H9 (cell line): Measurements from ENCODE around the gene LBHD2. TPM values are rescaled to one million over a fixed set of nuclear protein-coding genes. Genes with fewer than 3 reads are reported as not detected.

Experiments
- DNase-seq: peaks from one replicate; pipeline ENCODE4 v3.0.0-alpha.2; 2017
- H2AFZ ChIP-seq: one replicate; pipeline ENCODE4 v1.6.1; 2013; ENCODE audit warnings: mild to moderate bottlenecking, low read length, control low read depth, moderate library complexity
- H2AK5ac ChIP-seq: 2 replicates; pipeline ENCODE4 v1.6.1; 2013; ENCODE audit warnings: low read length, control low read depth, mixed read lengths; ENCODE audit not compliant: insufficient read length
- H2BK120ac ChIP-seq: one replicate; pipeline ENCODE4 v1.6.1; 2013; ENCODE audit warnings: low read depth, mild to moderate bottlenecking, low read length, control low read depth, inconsistent platforms; ENCODE audit not compliant: poor library complexity, severe bottlenecking
- H2BK12ac ChIP-seq: 2 replicates; pipeline ENCODE4 v1.6.1; 2013; ENCODE audit warnings: low read length, control low read depth, mixed read lengths, low read depth; ENCODE audit not compliant: insufficient read length
- H2BK15ac ChIP-seq: 2 replicates; pipeline ENCODE4 v1.6.1; 2013; ENCODE audit warnings: low read depth, low read length, control low read depth
- H2BK20ac ChIP-seq: one replicate; pipeline ENCODE4 v1.6.1; 2013; ENCODE audit warnings: low read depth, mild to moderate bottlenecking, low read length, control low read depth, inconsistent platforms; ENCODE audit not compliant: poor library complexity, severe bottlenecking
- H2BK5ac ChIP-seq: 2 replicates; pipeline ENCODE4 v1.6.1; 2013; ENCODE audit warnings: low read length, control low read depth, mixed read lengths; ENCODE audit not compliant: insufficient read length
- H3K14ac ChIP-seq: 2 replicates; pipeline ENCODE4 v1.6.1; 2013; ENCODE audit warnings: low read length, control low read depth; ENCODE audit not compliant: insufficient read depth
- H3K18ac ChIP-seq: 2 replicates; pipeline ENCODE4 v1.6.1; 2013; ENCODE audit warnings: low read depth, mild to moderate bottlenecking, mixed read lengths, low read length, control low read depth; ENCODE audit not compliant: insufficient read length
- H3K23ac ChIP-seq: 2 replicates; pipeline ENCODE4 v1.6.1; 2013; ENCODE audit warnings: low read length, control low read depth, mixed read lengths, low read depth; ENCODE audit not compliant: insufficient read length
- H3K23me2 ChIP-seq: 2 replicates; pipeline ENCODE4 v1.6.1; 2013; ENCODE audit warnings: low read depth, mild to moderate bottlenecking, mixed read lengths, low read length, control low read depth; ENCODE audit not compliant: insufficient read length, poor library complexity, severe bottlenecking
- H3K27ac ChIP-seq: 2 replicates; pipeline ENCODE4 v1.5.1; 2013; ENCODE audit warnings: low read length, control low read depth, mixed read lengths, low read depth; ENCODE audit not compliant: insufficient read length
- H3K27me3 ChIP-seq: 2 replicates; pipeline ENCODE4 v1.6.1; 2013; ENCODE audit warnings: low read length, control low read depth, inconsistent platforms; ENCODE audit not compliant: insufficient read depth
- H3K4ac ChIP-seq: 2 replicates; pipeline ENCODE4 v1.6.1; 2013; ENCODE audit warnings: low read depth, mild to moderate bottlenecking, control low read depth, inconsistent platforms, low read length, moderate library complexity
- H3K4me1 ChIP-seq: 2 replicates; pipeline ENCODE4 v1.6.1; 2013; ENCODE audit warnings: low read length, control low read depth, inconsistent platforms; ENCODE audit not compliant: insufficient read depth
- H3K4me2 ChIP-seq: 2 replicates; pipeline ENCODE4 v1.6.1; 2013; ENCODE audit warnings: low read length, control low read depth, mixed read lengths; ENCODE audit not compliant: insufficient read length, insufficient read depth
- H3K56ac ChIP-seq: 2 replicates; pipeline ENCODE4 v1.6.1; 2013; ENCODE audit warnings: low read depth, mild to moderate bottlenecking, mixed read lengths, low read length, control low read depth; ENCODE audit not compliant: insufficient read length
- H3K79me1 ChIP-seq: 2 replicates; pipeline ENCODE4 v1.6.1; 2013; ENCODE audit warnings: low read depth, mild to moderate bottlenecking, moderate library complexity, low read length, control low read depth, inconsistent platforms; ENCODE audit not compliant: insufficient read depth, poor library complexity, severe bottlenecking
- H3K79me2 ChIP-seq: 2 replicates; pipeline ENCODE4 v1.6.1; 2013; ENCODE audit warnings: low read length, control low read depth, inconsistent platforms; ENCODE audit not compliant: insufficient read depth
- H3K9ac ChIP-seq: 2 replicates; pipeline ENCODE4 v1.6.1; 2013; ENCODE audit warnings: low read length, control low read depth, mixed read lengths; ENCODE audit not compliant: insufficient read length; ENCODE audit errors: extremely low read depth
- H3K9me3 ChIP-seq: one replicate; pipeline ENCODE4 v1.6.1; 2013; ENCODE audit warnings: low read depth, low read length, inconsistent platforms; ENCODE audit not compliant: control insufficient read depth
- H3T11ph ChIP-seq: one replicate; pipeline ENCODE4 v1.6.1; 2013; ENCODE audit warnings: mild to moderate bottlenecking, low read length, control low read depth, inconsistent platforms
- H4K20me1 ChIP-seq: one replicate; pipeline ENCODE4 v1.6.1; 2013; ENCODE audit not compliant: control insufficient read depth, insufficient read length, insufficient read depth
- H4K5ac ChIP-seq: 2 replicates; pipeline ENCODE4 v1.6.1; 2013; ENCODE audit warnings: low read depth, mild to moderate bottlenecking, mixed read lengths, low read length, control low read depth; ENCODE audit not compliant: insufficient read length
- H4K8ac ChIP-seq: replicated peaks from 2 replicates; pipeline ENCODE4 v1.6.1; 2013; ENCODE audit warnings: low read length, control low read depth, mixed read lengths, low read depth; ENCODE audit not compliant: insufficient read length
- H4K91ac ChIP-seq: 2 replicates; pipeline ENCODE4 v1.6.1; 2013; ENCODE audit warnings: low read depth, mild to moderate bottlenecking, moderate library complexity, mixed read lengths, low read length, control low read depth; ENCODE audit not compliant: insufficient read length
- H3K27ac Mint-ChIP-seq, 3 experiments: 2 replicates in 2 of 3; 3 replicates in 1 of 3; pipeline ENCODE4 v1.8.0; 2020 to 2021; ENCODE audit warnings: mixed read lengths in 3 of 3, mild to moderate bottlenecking in 1 of 3, moderate library complexity in 1 of 3
- H3K27me3 Mint-ChIP-seq: 2 replicates; pipeline ENCODE4 v1.8.0; 2021; ENCODE audit warnings: low read depth, mild to moderate bottlenecking, moderate library complexity, mixed read lengths
- H3K36me3 Mint-ChIP-seq, 3 experiments: 2 replicates in 2 of 3; 3 replicates in 1 of 3; pipeline ENCODE4 v1.8.0; 2020 to 2021; ENCODE audit warnings: low read depth in 3 of 3, mixed read lengths in 3 of 3; ENCODE audit not compliant: insufficient read depth in 1 of 3
- H3K4me1 Mint-ChIP-seq, 2 experiments: 2 replicates each; pipeline ENCODE4 v1.8.0; 2020; ENCODE audit warnings: mixed read lengths in 2 of 2
- H3K4me3 Mint-ChIP-seq, 2 experiments: 2 replicates in 1 of 2; 3 replicates in 1 of 2; pipeline ENCODE4 v1.8.0; 2020 to 2021; ENCODE audit warnings: mild to moderate bottlenecking in 2 of 2, mixed read lengths in 2 of 2, moderate library complexity in 1 of 2
- H3K9me3 Mint-ChIP-seq, 2 experiments: 2 replicates in 1 of 2; 3 replicates in 1 of 2; pipeline ENCODE4 v1.8.0; 2020; ENCODE audit warnings: mild to moderate bottlenecking in 2 of 2, mixed read lengths in 2 of 2, moderate library complexity in 1 of 2
- CTCF ChIP-seq: fragments of 200-600 bp; sonication (generic); conservative IDR thresholded peaks from 3 replicates; pipeline ENCODE4 v1.8.0; 2021; ENCODE audit warnings: antibody characterized with exemption, mild to moderate bottlenecking
- WGBS: extraction: QIAGEN DNeasy Blood & Tissue Kit; methylation state at CpG from one replicate; pipeline ENCODE4 v1.1.7; 2013; ENCODE audit warnings: missing lambda C conversion rate, low lambda C conversion rate, mixed read lengths; ENCODE audit not compliant: insufficient read length; ENCODE audit errors: extremely low coverage; 5-methylcytosine and 5-hydroxymethylcytosine counted together
- total RNA-seq: library from RNA; stranded (reverse); gene quantifications from 2 replicates; pipeline ENCODE4 v1.2.1, GENCODE V29; 2021

Gene LBHD2
- total RNA-seq, 1 experiment from 2014 or later, result not detected

- no peak overlapping the region for H3K4ac ChIP-seq
- no peak overlapping the region for H3K27ac ChIP-seq
- no peaks in the 10 kb centered on the region; the same call in 1 of the 2 replicates for H3K27me3 ChIP-seq
- DNase-seq, result no peak
- H3K27ac Mint-ChIP-seq, result no peak overlapping the region; a peak in 1 of 7 replicates
- no CpG with 5 or more reads among the region's 8 CpGs for WGBS
- H3K18ac ChIP-seq, result no peak overlapping the region
- no peaks in the 10 kb centered on the region for H3K79me1 ChIP-seq
- no peak overlapping the region for H2BK120ac ChIP-seq
- H3K4me3 Mint-ChIP-seq, result no peak overlapping the region; a peak in 1 of 5 replicates
- H3K79me2 ChIP-seq, result no peaks in the 10 kb centered on the region
- no peak overlapping the region for H2BK15ac ChIP-seq
- H2BK12ac ChIP-seq, result no peak overlapping the region
- H3K4me2 ChIP-seq, result no peak overlapping the region
- H3K4me1 Mint-ChIP-seq, result peaks cover 0 to 7% of the 10 kb centered on the region in 2 experiments; a peak in 1 of 4 replicates
- H3K4me1 ChIP-seq, result peaks cover 4% of the 10 kb centered on the region; the same call in 1 of the 2 replicates
- no peak for TF ChIP-seq CTCF
- no peaks in the 10 kb centered on the region for H3K23me2 ChIP-seq
- H3K23ac ChIP-seq, result no peak overlapping the region
- H4K20me1 ChIP-seq, result no peaks in the 10 kb centered on the region
- no peaks in the 10 kb centered on the region for H3K9me3 ChIP-seq
- no peak overlapping the region for H2AK5ac ChIP-seq
- H3K9ac ChIP-seq, result no peak overlapping the region
- no peaks in the 10 kb centered on the region; a peak in 1 of 5 replicates for H3K9me3 Mint-ChIP-seq
- peaks cover 10% of the 10 kb centered on the region for H3K27me3 Mint-ChIP-seq
- H3K36me3 Mint-ChIP-seq, result no peaks in the 10 kb centered on the region
- H3K14ac ChIP-seq, result no peak overlapping the region
- no peak overlapping the region for H2BK5ac ChIP-seq
- H4K5ac ChIP-seq, result no peak overlapping the region
- no peak overlapping the region for H4K91ac ChIP-seq
- no peak overlapping the region for H3K56ac ChIP-seq
- H4K8ac ChIP-seq, result no peak overlapping the region
- no peak overlapping the region for H2AFZ ChIP-seq
- H2BK20ac ChIP-seq, result no peak overlapping the region
- no peak overlapping the region for H3T11ph ChIP-seq
Observed at GRCh38 chr14:103070263-103070885, 13.6 kb upstream of the LBHD2 start.
